Activated T-cell treated with anti-CD3 and anti-CD28 coated beads, Interleukin-2, amount 50 U/mL, for 4 hours (primary cell): ENCODE data around the gene TCHHL1. TPM values are rescaled to one million over a fixed set of nuclear protein-coding genes. Genes with fewer than 3 reads are reported as not detected.
A peak's percentile ranks its signal among the peaks of the same experiment; 100 is the strongest.

Experiments
- ATAC-seq, 2 donors: fragments of 200-7000 bp; cut with Tn5 transposase; one replicate each; pipeline ENCODE4 v1.10.0; 2021
- DNase-seq: peaks from one replicate; pipeline ENCODE4 v3.0.0-alpha.2; 2020
- H3K27me3 Mint-ChIP-seq: one replicate; pipeline ENCODE4 v1.8.0; 2021; ENCODE audit warnings: low read depth, mixed read lengths
- H3K36me3 Mint-ChIP-seq: one replicate; pipeline ENCODE4 v1.8.0; 2022; ENCODE audit warnings: mixed read lengths; ENCODE audit not compliant: insufficient read depth
- H3K4me1 Mint-ChIP-seq: one replicate; pipeline ENCODE4 v1.8.0; 2021; ENCODE audit warnings: low read depth, mixed read lengths
- H3K4me3 Mint-ChIP-seq: one replicate; pipeline ENCODE4 v1.8.0; 2021; ENCODE audit warnings: mild to moderate bottlenecking, moderate library complexity, mixed read lengths
- H3K9me3 Mint-ChIP-seq: one replicate; pipeline ENCODE4 v1.8.0; 2021; ENCODE audit warnings: mixed read lengths
- total RNA-seq, 3 donors: library from RNA; stranded (reverse); gene quantifications; one replicate each; pipeline ENCODE4 v1.2.1, GENCODE V29; 2021

The TCHHL1 gene
- total RNA-seq, 3 donors from 2014 or later = not detected

DNA sequence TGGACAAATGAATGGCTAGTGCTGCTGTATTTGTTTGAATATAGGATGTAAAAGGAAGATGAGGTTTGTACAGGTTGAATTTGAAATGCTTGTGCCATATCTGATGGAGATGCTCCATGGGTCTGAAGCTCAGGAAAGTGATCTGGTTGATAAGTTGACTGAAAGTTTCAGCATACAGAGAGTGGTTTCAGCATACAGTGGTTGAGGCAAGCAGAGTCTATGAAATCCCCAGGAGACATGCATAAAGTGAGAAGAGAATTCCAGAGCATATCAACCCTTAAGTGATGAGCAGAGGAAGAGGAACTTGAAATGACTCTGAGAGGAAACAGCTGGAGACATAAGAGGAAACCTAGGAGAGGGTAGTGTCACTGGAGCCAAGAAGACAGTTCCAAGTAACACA, 21.7 kb downstream of the TCHHL1 start:
- no peaks in the 10 kb centered on the region for H3K36me3 Mint-ChIP-seq
- H3K9me3 Mint-ChIP-seq = no peaks in the 10 kb centered on the region
- no peak for DNase-seq
- no peaks in the 10 kb centered on the region for H3K4me1 Mint-ChIP-seq
- ATAC-seq = no peak
- peaks cover 36% of the 10 kb centered on the region for H3K27me3 Mint-ChIP-seq
- no peak overlapping the region for H3K4me3 Mint-ChIP-seq

DNA sequence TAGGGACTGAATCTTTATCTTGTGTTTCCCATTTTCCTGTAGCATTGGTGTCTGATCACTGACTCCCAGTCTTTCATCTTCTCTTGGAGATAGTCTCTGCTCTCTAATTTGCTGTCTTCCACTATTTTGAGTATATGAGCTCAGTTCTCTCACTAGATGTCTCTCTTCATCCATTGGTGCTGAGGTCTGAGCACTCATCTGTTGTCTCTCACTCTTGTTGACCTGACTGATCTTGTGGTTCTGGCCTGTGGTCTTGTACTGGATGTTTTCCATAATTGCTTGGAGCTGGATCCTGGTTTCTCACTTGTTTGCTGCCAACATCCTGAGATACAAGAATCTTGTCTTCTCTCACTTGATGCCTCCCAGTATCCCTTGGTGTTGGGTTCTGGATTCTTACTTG, 26.9 kb downstream of the TCHHL1 start:
- ATAC-seq = no peak
- Mint-ChIP-seq H3K27me3 (peaks cover 25% of the 10 kb centered on the region), H3K36me3 (no peaks in the 10 kb centered on the region), H3K4me1 (no peaks in the 10 kb centered on the region), H3K4me3 (no peak overlapping the region), H3K9me3 (no peaks in the 10 kb centered on the region)
- no peak for DNase-seq

DNA sequence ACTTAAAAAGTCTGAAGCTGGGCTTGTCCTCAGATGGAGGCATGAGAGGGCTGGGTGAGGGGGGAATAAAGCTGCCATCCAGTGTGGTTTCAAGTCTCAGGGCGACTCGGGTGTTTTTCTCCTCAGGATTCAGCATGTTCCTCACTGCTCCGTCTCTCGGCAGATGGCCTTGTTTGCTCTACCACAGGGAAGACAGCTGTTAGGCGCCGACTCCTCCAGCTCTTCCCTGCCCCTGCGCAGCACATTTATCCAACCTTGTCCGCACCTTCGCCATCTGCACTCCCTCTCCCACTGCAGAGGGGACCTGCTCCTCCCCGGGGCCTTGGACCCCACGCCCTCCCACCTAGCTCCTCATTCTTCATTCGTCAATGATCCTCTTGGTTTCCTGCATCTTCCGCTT, 35.5 kb downstream of the TCHHL1 start:
- H3K27me3 Mint-ChIP-seq = peaks cover 15% of the 10 kb centered on the region
- no peaks in the 10 kb centered on the region for H3K9me3 Mint-ChIP-seq
- ATAC-seq (no peak), DNase-seq (no peak)
- H3K36me3 Mint-ChIP-seq = no peaks in the 10 kb centered on the region
- peaks cover 6% of the 10 kb centered on the region for H3K4me1 Mint-ChIP-seq
- H3K4me3 Mint-ChIP-seq = no peak overlapping the region

DNA sequence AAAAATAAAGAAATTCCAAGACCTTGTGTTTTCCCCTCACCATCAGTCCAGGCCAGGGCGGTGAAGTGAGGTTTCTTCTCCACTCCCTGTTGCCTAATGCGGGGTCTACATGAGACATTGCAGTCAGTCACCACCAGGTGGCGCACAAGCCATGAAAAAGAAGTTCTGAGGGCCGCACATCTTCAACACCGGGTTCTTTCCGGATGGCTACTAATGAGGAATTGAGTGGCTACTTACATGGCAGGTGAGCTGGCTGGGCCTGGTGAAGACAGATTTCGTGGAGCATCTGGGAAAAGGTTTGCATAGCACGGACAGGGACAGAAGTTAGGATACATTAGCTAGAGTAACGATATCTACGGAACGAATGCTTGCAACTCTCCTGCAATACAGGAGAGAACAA, 36.3 kb downstream of the TCHHL1 start:
- H3K4me3 Mint-ChIP-seq = no peak overlapping the region
- peak; percentile 84 for DNase-seq
- H3K27me3 Mint-ChIP-seq = peaks cover 12% of the 10 kb centered on the region

DNA sequence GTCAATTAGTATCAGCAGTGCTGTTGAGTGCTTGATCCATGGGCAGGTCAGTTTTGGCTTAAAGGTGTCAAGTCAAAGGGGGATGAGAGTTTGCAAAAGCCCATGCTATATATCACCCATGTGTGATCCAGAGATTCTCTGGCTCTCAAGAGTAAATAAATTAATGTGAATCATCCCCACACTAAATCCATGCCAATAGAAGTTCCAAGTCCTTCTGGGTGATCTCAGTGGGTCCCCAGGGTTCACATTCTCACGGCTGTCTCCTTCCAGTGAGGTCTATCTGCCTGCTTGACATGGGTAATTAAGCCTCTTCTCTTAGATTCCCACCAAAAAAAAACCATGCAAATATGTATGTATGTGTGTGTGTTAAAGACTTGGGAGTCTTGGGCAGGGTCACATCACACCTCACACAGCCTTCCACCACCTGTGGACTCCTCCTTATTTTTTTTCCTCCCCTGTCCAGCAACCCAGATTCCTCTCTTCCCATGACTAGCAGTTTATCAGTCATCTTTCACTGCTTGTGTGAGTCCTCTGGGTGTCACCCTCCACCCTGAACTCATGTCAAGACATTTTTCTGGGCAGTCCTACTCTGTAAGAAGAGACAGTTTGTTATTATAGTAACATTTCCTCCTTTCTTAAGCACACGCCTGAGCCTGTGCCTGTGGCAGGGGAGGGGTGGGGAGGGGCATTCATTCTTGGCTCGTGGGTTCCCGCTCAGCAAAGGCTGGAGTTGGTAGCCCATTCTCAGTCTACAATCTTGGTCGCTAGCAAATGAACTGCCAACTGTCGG, 37.8 kb downstream of the TCHHL1 start:
- DNase-seq (no peak), ATAC-seq (no peak)
- peaks cover 20% of the 10 kb centered on the region for H3K4me1 Mint-ChIP-seq
- no peak overlapping the region for H3K4me3 Mint-ChIP-seq
- H3K27me3 Mint-ChIP-seq = peaks cover 10% of the 10 kb centered on the region
- H3K36me3 Mint-ChIP-seq = no peaks in the 10 kb centered on the region
- no peaks in the 10 kb centered on the region for H3K9me3 Mint-ChIP-seq

More for the DNA sequence above, 36.3 kb downstream of the TCHHL1 start:
- ATAC-seq = peak in 1 of 2 donors; percentile 25
- no peaks in the 10 kb centered on the region for H3K9me3 Mint-ChIP-seq
- H3K4me1 Mint-ChIP-seq = peaks cover 14% of the 10 kb centered on the region
- H3K36me3 Mint-ChIP-seq = no peaks in the 10 kb centered on the region

DNA sequence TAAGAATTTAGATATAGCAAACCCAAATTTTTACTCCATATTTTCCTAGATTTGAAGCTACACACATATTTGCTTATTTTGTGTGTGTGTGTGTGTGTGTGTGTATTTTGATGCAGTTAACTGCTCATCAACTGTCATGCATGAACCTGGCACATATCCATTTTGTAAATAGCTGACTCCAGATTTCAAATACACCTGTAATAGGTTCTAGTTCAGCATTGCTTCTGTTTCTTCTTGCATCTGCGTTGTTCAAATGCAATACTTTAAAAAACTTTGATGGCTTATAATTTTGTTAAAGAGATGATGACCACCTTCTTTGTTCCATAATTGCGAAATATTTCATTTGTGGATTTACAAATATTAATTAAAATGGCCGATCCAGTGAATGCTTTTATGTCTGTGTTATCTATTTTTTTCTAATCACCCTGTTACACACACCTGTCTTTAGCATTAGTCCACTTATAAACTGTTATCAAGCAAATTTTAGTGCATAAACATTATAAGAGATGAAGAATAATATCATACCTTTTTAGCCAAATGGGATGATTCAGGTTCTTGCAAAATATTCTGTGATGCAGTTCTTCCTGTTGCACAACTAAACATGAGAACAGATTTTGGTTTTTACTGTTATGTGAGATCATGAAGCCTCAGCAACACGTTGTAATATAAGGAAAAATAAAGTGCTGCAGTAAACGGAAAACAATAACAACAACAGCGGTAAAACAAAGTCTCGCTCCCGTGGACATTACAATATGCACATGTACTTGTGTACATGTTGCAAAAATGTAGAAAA, 39.4 kb downstream of the TCHHL1 start:
- peaks cover 27% of the 10 kb centered on the region for H3K4me1 Mint-ChIP-seq

DNA sequence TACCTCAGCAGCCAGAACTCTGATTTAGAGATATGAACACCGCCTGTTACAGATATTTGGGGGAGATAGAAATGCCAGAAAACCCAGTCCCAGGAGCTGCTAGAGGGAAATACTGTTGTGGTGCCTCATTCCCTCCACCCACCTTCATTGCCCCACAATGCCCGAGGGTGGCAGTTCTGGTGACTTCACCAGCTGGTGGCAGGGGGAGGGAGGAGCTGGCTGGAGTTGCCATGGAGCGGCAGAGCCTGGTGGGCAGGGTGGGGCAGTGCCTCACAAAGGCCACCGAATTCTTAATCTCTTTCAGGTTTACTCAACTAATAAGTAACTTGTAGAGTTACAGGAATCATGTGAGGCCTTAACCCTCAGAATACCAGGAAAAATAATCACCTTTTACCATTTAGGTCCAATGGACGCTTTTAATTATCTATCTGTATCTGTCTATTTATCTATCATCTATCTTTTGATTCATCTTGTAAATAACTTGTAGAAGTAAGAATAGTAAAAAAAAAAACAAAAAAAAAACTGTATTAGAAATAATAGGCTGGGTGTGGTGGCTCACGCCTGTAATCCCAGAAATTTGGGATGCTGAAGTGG, 40.4 kb downstream of the TCHHL1 start:
- peak; percentile 53 for DNase-seq
- H3K9me3 Mint-ChIP-seq = no peaks in the 10 kb centered on the region
- H3K4me1 Mint-ChIP-seq = peaks cover 29% of the 10 kb centered on the region
- H3K27me3 Mint-ChIP-seq = peaks cover 2% of the 10 kb centered on the region
- no peaks in the 10 kb centered on the region for H3K36me3 Mint-ChIP-seq
- H3K4me3 Mint-ChIP-seq = peak overlapping the region; percentile 77
- ATAC-seq = peak; percentile 19 to 26

More for the DNA sequence above, 39.4 kb downstream of the TCHHL1 start:
- Mint-ChIP-seq H3K9me3 (no peaks in the 10 kb centered on the region), H3K4me3 (no peak overlapping the region), H3K27me3 (peaks cover 8% of the 10 kb centered on the region), H3K36me3 (no peaks in the 10 kb centered on the region)
- DNase-seq (no peak), ATAC-seq (no peak)

DNA sequence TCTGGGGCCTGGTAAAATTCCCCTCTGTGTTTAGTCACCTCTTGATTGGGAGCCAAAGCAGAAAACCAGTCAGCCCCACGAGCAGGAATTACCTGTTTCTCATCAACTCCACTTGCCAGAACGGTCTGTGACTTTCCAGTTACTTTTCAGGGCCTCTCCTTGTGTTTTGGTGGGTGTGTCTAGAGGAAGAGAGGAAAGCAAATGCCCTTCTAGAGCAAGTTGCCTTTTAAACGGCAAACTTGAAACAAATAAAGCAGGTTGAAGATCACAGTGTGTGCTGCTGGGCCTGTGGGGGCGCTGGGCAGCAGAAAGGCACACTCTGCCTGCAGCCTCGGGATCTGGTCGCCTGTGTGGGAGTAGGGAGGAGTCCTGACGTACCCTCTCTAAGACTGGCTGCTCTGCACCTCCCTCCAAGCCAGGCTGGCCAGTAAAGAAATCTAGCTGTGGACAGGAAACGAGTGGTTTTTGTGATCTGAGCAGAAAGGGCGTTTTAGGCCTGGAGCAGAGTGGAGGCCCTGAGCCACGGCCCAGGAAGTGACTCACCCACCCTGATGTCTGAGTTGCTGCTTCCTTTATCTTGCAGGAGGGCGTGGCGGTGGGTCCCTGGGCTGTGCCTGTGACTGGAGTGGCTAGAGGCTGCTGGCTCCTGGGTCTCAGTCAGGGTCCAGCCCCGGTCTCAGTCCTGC, 41.0 kb downstream of the TCHHL1 start:
- Mint-ChIP-seq H3K27me3 (peaks cover 2% of the 10 kb centered on the region), H3K4me3 (peak overlapping the region; percentile 77), H3K36me3 (no peaks in the 10 kb centered on the region), H3K9me3 (no peaks in the 10 kb centered on the region), H3K4me1 (peaks cover 29% of the 10 kb centered on the region)
- peak; percentile 94 for ATAC-seq
- DNase-seq = peak; percentile 75

DNA sequence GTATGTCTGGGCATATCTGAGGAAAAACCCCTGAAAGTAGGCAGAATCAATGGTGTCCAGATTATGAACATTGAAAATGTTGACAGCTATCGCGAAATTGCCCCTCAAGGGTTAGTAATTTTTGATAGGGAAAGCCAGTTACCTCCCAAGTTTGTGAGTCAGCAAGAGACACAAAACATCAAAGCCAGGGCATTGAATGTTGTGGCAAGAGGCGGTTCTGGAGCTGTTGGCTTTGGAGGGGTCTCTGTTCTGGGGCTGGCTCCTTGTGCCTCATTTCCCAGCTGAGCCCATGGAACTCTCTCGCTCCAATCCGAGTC, 41.5 kb downstream of the TCHHL1 start:
- no peaks in the 10 kb centered on the region for H3K9me3 Mint-ChIP-seq
- ATAC-seq (peak; percentile 1 to 2), DNase-seq (peak; percentile 9)
- H3K36me3 Mint-ChIP-seq = no peaks in the 10 kb centered on the region
- peak overlapping the region; percentile 77 for H3K4me3 Mint-ChIP-seq
- H3K27me3 Mint-ChIP-seq = no peaks in the 10 kb centered on the region
- H3K4me1 Mint-ChIP-seq = peaks cover 27% of the 10 kb centered on the region

DNA sequence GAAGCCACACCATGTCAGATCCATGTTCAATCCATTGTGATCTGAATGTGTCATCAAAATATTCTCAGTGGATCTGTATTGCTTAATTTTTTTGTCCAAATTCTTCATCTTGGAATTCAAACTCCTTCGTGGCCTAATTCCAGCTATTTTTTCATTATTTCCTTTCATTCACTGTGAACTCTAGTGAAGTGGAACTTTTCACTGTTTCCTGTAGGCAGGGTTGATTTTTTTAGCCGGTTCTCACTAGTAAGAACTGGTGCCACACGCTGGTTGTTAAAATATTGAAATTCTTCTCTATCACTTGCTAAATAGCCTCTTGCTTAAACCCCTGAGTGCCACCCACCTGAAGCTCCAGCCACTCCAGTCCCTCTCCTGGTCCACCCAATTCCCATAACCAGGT, 44.5 kb downstream of the TCHHL1 start:
- Mint-ChIP-seq H3K27me3 (no peaks in the 10 kb centered on the region), H3K9me3 (no peaks in the 10 kb centered on the region), H3K4me1 (peaks cover 26% of the 10 kb centered on the region), H3K36me3 (no peaks in the 10 kb centered on the region), H3K4me3 (no peak overlapping the region)
- no peak for ATAC-seq
- no peak for DNase-seq

DNA sequence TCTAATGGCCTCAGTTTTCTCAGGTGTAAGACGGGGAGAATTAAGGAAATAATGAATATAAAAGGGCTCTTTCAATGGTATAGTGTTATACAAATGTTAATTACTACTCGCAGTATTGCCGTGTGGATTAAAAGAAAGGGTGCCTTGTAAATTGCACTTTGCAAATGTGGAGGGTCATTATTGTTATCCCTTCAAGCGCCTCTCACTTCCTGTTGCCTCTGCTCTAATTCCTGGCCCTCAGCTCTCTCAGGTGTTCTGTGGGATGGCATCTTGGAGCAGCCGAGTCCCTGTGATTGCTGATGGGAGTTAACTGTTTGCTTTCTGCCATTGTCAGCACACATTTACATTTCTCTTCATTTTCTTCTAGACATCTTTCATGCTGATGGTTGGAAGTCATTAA, 45.0 kb downstream of the TCHHL1 start:
- H3K9me3 Mint-ChIP-seq = no peaks in the 10 kb centered on the region
- ATAC-seq = no peak
- no peak overlapping the region for H3K4me3 Mint-ChIP-seq
- H3K4me1 Mint-ChIP-seq = peaks cover 26% of the 10 kb centered on the region
- no peaks in the 10 kb centered on the region for H3K36me3 Mint-ChIP-seq
- no peaks in the 10 kb centered on the region for H3K27me3 Mint-ChIP-seq
- DNase-seq = no peak

DNA sequence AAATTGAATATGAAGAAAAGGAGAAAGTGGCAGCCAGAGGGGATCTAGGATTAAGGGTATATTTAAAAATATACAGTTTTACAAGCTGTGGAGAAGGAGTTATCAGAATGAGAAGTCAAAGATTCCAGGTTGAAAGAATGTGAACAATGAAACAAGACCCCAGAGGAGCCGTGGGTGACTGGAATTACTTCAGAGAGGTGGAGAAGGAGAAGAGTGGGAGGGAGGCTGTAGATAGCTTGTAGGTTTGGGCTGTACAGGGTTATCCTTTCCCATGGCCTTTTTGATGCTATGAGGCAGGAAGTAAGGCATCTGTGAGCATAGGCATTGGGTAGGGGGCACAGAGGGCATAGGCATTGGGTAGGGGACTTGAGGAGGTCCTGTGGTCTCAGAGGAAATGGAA, 46.8 kb downstream of the TCHHL1 start:
- ATAC-seq (no peak), DNase-seq (no peak)
- H3K4me1 Mint-ChIP-seq = peaks cover 15% of the 10 kb centered on the region
- H3K4me3 Mint-ChIP-seq = no peak overlapping the region
- no peaks in the 10 kb centered on the region for H3K36me3 Mint-ChIP-seq
- no peaks in the 10 kb centered on the region for H3K27me3 Mint-ChIP-seq
- H3K9me3 Mint-ChIP-seq = no peaks in the 10 kb centered on the region

DNA sequence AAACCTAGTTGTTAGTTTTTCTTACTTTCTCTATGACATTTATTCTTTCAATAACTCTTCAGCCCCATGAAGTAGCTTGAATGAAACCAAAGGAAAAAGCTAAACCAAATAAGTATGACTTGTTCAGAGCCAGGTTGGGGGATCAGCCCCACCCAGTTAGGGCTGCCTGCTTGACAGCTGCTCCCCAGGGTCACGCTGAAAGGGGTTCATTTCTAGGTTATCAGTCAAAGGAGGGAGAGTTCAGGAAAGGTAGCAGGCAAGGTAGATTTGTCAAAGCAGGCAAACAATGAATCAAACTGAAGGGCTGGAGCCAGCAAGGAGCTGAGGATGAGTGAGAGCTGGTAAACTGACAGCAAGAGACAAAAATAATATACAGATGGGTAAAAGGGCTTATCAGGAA, 49.0 kb downstream of the TCHHL1 start:
- Mint-ChIP-seq H3K36me3 (no peaks in the 10 kb centered on the region), H3K9me3 (no peaks in the 10 kb centered on the region), H3K4me3 (no peak overlapping the region), H3K27me3 (no peaks in the 10 kb centered on the region), H3K4me1 (peaks cover 26% of the 10 kb centered on the region)
- no peak for ATAC-seq
- no peak for DNase-seq

DNA sequence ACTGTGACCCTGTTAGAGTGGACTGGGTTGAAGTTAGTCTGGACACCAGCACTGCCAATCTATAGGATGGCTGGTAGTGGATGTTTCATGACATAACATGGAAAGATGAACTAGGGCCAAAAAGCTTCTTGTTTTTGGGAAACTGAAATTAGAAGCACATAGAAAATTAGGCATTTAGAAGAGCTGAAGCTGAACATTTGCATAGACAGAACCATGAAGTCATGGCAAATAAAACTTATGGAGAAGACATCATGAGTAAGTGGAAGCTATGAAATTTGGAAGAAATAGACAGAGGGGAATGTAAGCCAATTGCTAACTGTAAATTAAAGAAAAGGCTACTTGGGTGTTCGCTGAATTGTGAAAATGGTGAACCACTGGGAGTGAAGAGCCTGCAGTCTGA, 49.4 kb downstream of the TCHHL1 start:
- Mint-ChIP-seq H3K36me3 (no peaks in the 10 kb centered on the region), H3K4me1 (peaks cover 27% of the 10 kb centered on the region), H3K9me3 (no peaks in the 10 kb centered on the region), H3K4me3 (no peak overlapping the region), H3K27me3 (no peaks in the 10 kb centered on the region)
- DNase-seq (no peak), ATAC-seq (no peak)
